HG02870 (cell line): ENCODE results near the gene NQO2.
"Not testable (repeated sequence)": the region's sequence is repeated elsewhere in the genome, so short reads cannot be mapped to it uniquely, and the experiment has no call there.

Source experiments
- ATAC-seq: cut with Tn5 transposase; IDR thresholded peaks from one replicate; pipeline ENCODE4 v1.9.1; 2021; ENCODE audit warnings: mild to moderate bottlenecking, moderate library complexity; ENCODE audit not compliant: unreplicated experiment

The NQO2 gene

DNA sequence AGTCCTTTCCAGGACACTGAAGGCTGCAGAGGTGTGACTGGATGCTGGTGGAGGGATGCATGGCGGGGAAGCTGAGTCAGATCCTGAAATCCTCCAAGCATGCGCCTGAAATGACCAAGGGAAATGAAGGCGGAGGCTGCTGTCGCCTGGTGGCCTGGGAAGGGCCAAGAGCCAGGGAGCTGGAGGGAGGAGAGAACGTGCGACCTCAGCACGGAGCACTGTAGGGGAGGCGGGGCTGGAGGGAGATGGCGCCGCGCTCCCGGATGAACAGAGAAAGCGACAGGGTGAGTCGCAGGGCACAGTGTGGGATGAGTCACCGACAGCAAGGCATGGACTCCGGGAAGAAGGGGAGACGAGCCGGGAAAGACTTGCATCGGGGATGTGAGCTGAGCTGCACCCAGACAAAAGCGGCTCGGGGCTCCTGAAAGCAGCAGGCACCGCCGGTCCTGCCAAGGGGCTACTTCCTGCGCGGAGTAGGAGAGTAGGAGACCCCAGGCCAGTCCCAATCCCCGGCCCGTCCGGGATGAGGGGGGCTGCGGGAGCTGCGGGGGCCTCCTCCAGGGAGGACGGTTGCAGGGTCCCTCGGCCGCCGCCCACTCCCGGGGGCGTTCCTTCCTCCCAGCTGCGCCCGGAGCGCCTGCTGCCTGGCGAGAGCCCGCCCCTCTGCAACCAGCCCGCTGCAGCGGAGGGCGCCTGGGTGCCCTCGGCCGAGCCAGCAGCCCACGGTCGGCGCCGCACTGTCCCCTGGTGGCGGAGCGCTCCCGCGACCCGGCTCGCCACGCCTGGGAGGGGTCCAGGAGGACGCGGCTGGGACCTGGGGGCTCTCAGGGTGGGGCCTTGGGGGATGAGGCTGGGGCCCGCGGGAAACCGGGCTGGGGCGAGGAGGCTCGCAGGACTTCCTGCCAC is 11.0 kb upstream of the NQO2 start:
- ATAC-seq: peak; percentile 42

DNA sequence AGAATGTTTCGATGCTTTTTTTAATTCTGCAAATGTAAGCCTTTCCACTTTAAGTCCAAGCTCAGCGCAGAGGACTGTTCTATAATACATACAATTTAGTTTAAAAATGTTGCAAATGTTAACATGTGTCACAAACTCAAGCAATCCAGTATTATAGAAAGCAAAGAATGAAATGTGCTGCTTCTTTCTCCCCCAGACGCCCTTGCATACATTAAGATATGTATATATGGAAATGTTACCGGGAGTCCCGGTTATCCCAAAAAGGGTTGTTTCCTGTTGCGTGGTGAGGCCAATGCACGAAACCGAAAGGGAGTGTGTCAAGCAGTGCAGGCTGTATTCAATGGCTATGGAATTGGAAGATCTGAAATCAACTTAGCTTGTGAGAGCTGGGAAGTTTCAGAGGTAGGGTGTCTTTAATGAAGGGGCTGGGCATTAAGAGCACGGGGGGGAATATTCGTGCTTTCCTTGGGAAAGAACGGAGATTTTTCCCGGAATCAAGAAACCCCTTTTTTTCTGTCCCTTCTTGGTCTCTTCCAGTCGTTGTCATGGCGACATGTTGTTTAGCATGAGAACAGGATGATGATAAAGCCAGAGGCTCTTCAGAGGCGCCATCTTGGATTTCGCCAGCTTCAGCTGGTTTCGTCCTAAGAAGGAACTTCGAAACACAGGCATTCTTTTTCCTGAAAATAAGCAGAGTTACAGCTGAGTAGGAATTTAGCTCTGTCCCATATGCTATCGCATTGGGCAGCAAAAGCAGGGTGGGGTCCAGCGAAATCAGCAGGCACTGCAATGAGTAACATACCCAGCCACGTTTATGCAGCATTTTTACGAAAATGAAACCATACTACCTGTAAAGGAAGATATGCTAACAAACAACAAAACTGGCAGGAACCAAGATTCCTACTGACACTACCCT is 10.1 kb upstream of the NQO2 start:
- ATAC-seq: peak; percentile 73

- ATAC-seq: no peak
These were observed 9.3 kb upstream of the NQO2 start for GRCh38 chr6:2990248-2990931.

DNA sequence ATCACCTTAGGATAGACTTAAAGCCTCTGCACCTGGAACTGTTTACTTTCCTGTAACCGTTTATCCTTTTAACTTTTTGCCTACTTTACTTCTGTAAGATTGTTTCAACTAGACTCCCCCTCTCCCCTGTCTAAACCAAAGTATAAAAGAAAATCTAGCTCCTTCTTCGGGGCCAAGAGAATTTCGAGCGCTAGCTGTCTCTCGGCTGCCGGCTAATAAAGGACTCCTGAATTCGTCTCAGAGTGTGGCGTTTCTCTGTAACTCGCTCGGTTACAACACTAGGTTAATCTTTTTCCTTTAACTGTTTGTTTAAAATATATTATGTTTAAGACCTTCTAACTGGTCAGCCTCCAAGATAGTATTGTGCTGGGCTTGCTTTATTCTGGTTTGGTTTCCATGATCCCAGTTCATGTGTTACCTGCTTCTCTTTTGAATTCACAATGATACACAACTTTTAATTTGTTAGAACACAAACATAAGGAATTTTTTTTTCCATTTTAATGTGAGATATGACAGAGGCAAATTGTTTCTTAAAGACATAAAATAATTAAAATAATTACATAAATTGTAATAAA is 8.7 kb upstream of the NQO2 start:
- no peak for ATAC-seq

DNA sequence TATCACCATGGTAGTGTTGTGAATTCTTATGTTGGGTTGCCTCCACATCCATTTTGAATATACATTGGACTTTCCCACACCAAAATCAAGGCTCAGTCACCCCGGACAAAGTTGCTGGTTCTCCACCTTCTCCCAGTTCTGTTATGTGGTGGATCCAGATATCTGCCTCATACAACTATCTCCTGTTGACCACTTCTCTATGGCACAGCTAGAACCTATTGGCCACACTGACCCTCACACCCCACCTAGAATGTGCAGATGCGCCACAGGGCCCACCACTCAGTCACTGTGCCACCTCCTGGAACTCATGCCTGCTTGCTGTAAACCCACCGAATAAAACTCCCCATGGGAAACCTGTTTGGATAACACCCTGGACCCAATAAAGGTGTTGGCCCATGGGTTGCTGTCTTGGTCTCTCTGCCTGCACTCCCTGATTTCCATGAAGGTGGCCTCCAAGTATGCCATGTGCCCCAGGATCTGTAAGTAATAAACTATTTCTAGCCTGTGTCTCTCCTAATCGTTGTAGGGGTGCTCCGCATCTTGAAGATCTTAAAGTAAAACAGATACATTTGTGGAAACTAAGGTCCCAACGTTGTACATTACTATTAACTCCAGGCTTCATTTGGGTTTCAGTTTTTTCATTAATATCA is 7.2 kb upstream of the NQO2 start:
- ATAC-seq: no peak

DNA sequence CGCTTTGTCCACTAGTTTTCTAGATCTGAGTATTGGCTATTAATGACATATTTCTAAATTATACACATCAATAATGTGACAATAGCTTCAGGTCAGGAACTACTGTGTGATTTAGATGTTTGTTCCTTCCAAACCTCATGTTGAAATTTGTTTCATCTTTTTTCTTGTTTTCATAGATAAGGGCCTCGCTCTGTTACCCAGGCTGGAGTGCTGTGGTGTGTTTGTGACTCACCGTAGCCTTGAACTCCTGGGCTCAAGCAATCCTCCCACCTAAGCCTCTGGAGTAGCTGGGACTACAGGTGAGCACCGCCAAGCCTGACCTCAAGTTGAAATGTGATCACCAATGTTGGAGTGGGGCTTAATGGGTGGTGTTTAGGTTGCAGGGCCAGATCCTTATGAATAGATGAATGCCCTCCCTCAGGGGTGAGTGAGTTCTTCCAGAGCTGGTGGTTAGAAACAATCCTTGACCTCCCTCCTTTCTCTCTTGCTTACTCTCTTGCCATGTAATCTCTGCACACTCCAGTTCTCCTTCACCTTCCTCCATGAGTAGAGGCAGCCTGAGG is 5.9 kb upstream of the NQO2 start:
- no peak for ATAC-seq

DNA sequence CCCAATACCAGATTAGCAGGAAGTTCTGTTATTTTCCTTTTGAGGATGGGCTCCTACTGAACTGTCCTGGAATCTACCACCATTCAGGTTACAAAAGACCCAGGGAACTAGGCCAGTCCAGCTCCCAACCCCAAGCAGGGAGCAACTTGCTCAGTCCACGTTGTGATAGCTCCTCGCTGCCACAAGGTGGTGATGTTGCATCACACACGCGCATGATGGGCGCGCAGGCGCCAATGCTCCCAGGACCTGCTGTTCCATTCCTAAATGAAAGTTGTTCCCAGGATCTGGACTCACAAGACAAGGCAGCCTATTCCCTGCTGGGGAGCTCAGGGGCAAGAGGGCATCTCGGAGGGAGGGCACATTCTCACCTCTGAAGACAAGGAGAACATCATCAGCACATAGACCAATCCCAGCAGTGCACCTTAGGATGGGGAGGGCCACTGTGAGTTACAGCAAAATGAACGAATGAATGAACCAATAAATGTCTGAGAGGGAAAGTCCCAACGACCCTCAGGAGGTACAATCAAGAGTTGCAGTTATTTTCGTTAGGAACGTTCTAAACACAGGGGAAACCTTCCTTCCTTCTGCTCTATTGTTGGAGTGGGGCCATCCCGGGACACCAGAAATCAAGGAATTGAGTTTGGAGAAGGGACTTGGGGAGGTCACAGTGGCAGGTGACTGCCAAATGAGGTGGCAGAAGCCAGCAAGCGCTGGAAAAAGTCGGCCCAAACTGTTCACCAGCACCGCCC is 1.3 kb upstream of the NQO2 start:
- ATAC-seq: peak; percentile 39

DNA sequence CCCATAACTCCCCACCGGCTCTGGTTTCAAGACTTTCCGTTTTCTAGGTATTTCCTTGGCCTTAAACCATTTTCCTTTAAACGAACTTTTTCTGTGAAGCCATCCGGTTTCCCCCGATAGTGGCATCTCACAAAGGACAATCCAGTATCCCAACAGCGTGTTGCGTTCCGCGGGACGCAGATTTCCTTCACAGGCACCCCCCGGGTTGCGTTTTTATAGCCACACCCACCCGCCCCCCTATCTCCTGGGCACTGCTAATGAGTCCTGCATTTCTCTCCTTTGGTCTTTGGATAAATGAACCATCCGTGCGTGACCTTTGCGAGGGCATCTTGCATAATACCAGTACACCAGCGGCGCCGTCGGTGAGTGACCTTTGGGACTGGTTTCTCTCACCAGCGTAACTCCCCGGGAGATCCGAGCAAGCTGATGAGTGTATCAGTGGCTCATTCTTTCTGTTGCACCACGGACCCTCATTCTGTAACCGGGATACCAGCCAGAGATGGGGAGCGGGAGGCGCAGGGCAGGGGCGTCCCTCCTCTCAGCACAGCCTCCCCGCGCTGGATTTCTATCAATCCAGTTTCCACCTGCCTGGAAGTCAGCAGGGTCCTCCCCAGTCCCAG is 586 bp upstream of the NQO2 start:
- peak; percentile 7 for ATAC-seq

DNA sequence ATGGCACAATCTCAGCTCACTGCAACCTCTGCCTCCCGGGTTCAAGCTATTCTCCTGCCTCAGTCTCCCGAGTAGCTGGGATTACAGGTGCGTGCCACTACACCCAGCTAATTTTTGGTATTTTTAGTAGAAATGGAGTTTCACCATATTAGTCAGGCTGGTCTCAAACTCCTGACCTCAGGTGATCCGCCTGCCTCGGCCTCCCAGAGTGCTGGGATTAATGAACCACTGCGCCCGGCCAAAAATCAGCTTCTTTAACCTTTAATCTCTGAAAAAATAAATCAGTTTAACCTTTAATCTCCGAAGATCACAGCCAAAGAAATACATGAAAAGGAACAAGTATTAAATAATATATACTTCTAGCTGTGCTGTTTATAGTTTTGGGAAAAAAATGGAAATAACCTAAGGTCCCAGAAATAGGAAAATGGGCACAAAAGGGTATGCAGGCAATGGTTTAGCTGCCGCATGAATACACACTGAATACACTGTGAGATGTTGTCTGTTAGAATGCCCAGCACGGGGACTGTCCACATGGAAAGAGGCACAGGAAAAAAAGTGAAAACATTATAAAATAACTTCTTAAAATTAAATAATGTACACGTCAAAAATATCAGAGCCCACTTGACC is 1.6 kb downstream of the NQO2 start:
- no peak for ATAC-seq

- ATAC-seq: peak; percentile 33
These were observed 2.1 kb downstream of the NQO2 start for GRCh38 chr6:3001773-3002293.

GRCh38 chr6:3003226-3003625 is 3.5 kb downstream of the NQO2 start:
- not testable (repeated sequence) for ATAC-seq

GRCh38 chr6:3005077-3005476 is 5.4 kb downstream of the NQO2 start:
- no peak for ATAC-seq

DNA sequence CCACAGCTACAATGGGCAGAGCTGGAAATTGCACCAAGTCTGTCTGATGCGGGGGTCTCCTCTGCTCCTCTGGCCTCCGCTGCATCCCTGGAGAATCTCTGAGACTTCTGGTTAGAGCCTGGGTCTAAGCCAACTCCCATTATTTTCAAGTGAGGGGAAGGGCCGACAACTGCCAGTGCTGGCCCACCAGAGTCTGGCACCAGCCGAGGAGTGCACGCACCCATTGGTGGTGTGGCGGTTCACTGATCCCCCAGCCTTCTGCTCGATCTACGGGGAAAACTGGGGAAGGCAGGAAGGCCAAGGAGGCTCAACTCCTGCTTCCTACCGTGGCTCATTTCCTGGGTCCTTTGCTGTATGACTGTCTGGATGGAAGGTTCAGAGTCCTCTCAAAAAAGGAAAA is 6.2 kb downstream of the NQO2 start:
- ATAC-seq: no peak

DNA sequence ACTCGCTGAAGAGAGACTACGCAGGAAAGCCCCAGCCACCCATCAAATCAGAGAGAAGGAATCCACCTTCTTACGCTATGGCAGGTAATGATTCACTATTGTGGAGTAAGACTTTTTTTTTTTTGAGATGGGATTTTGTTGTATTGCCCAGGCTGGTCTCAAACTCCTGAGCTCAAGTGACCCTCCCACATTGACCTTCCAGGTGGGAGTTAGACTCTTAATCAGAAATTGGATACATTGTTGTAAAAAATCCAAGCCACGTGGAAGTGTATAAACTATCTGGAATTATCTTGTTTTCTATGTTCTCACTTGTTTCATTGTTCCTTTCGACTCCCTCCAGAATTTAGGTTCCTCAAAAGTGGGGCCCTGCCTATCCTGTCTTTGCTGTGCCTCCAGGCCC is 6.8 kb downstream of the NQO2 start:
- no peak for ATAC-seq

DNA sequence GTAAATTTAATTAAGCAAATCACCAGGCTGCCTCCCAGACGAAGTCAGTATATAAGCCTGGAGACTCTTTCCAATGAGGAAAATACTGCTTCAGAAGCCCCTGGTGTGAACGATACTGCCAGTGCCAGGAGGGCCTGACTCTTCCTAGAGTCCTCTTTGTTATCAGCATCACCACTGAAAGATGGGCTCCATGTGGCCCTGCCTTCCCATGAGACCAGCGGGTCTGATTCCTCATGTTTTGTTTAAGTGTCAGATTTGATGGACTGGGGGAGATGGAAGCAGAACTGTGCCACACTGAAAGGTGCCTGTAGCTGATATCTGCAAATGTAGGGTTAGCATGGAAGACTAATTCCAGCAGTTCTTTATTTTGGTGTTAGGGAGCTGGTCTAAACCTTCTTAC is 7.9 kb downstream of the NQO2 start:
- no peak for ATAC-seq

DNA sequence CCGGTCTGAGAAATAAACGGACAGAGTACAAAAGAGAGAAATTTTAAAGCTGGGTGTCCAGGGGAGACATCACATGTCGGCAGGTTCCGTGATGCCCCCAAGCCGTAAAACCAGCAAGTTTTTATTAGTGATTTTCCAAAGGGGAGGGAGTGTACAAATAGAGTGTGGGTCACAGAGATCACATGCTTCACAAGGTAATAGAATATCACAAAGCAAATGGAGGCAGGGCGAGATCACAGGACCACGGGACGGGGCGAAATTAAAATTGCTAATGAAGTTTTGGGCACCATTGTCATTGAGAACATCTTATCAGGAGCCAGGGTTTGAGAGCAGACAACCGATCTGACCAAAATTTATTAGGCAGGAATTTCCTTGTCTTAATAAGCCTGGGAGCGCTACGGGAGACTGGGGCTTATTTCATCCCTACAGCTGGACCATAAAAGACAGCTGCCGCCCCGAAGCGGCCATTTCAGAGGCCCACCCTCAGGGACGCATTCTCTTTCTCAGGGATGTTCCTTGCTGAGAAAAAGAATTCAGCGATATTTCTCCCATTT is 9.1 kb downstream of the NQO2 start:
- ATAC-seq: not testable (repeated sequence)

DNA sequence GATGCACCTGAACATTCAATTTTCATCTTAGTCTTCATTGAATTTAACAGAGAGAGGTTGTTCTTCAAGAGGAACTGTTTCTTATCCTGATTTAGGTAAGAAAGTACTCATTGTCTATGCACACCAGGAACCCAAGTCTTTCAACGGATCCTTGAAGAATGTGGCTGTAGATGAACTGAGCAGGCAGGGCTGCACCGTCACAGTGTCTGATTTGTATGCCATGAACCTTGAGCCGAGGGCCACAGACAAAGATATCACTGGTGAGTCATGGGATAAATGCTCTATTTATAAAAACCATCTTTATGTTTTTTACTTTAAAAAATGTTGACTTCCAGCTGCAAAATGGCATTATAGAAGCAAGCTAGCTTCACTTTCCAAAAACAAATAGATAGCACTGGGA is 10.2 kb downstream of the NQO2 start:
- ATAC-seq: no peak

DNA sequence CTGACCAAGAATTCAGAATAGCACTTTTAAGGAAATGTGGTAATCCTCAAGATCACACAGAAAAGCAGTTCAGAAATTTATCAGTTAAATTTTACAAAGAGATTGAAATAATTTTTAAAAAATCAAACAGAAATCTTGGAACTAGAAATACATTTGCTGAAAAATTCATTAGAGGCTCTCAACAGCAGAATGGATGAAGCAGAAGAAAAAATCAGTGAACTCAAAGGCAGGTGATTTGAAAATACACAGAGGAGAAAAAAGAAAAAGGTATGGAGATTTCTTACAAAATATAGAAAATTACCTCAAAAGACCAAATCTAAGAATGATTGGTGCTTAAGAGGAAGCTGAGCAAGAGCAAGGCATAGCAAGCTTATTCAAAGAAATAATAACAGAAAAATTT is 11.5 kb downstream of the NQO2 start:
- no peak for ATAC-seq
